ENCODE data around the gene SPDYE18.
"Not testable (repeated sequence)": the region's sequence is repeated elsewhere in the genome, so short reads cannot be mapped to it uniquely, and the experiment has no call there.

GRCh38 chr7:77008000-77008399 lies 54.4 kb downstream of the SPDYE18 start:
- not testable (repeated sequence) for TF ChIP-seq EZH2 (IDR thresholded peaks at IDR 0.05); POLR2AphosphoS5 (IDR thresholded peaks at IDR 0.05; ENCODE audit: borderline replicate concordance, low read depth, low read length)
